ENCODE results near the gene CNTNAP2. TPM values are rescaled to one million over a fixed set of nuclear protein-coding genes. Genes with fewer than 3 reads are reported as not detected.

The CNTNAP2 gene
- total and polyA plus RNA-seq, 2 of the 4 experiments (the other 2 are of a cell fraction), result not detected

GRCh38 chr7:146805082-146805481 lies 688.5 kb downstream of the CNTNAP2 start:
- H3K4ac ChIP-seq (ENCODE audit: low read depth, low read length), result no peak overlapping the region
- H4K8ac ChIP-seq (ENCODE audit: low read depth in 2 of 2, low read length in 2 of 2), result no peak overlapping the region
- H3K23ac ChIP-seq (ENCODE audit: low read depth, low read length), result no peak overlapping the region
- intact Hi-C loops (cut with micrococcal nuclease), result no loop called here
- ChIA-PET CTCF (no interaction called here), POLR2A (ENCODE audit: unreplicated experiment) (no interaction called here)
- no peaks in the 10 kb centered on the region for H3K27me3 ChIP-seq (ENCODE audit: control insufficient read depth, insufficient read depth, low read length)
- no peaks in the 10 kb centered on the region for H3K9me1 ChIP-seq (ENCODE audit: insufficient read depth, low read length)
- H3K4me2 ChIP-seq (ENCODE audit: low read depth, low read length), result no peak overlapping the region
- H3K56ac ChIP-seq (ENCODE audit: extremely low read depth, insufficient read depth, low read length), result no peak overlapping the region
- dilution Hi-C loops (cut with HindIII; ENCODE audit: low sequenced_read_pairs, unreplicated experiment), result no loop called here
- H3K14ac ChIP-seq (replicated peaks; ENCODE audit: low read depth, low read length), result no peak overlapping the region
- no peak overlapping the region for H2BK120ac ChIP-seq (ENCODE audit: low read depth, low read length)
- no peak overlapping the region for H2AK5ac ChIP-seq (ENCODE audit: low read depth, low read length)
- no peak overlapping the region for H2BK5ac ChIP-seq (ENCODE audit: low read depth, low read length, poor library complexity, severe bottlenecking)
- no peak overlapping the region for H2AK9ac ChIP-seq (replicated peaks; ENCODE audit: low read depth, low read length, poor library complexity)
- no peak overlapping the region for H3K27ac ChIP-seq (ENCODE audit: insufficient read depth, low read length)
- WGBS, 2 experiments (ENCODE audit: extremely low coverage in 2 of 2, insufficient read length in 1 of 2), result no CpG with 5 or more reads among the region's 1 CpG
- no peak overlapping the region for H2BK20ac ChIP-seq (ENCODE audit: low read depth, low read length)
- H3K79me1 ChIP-seq (ENCODE audit: low read depth in 1 of 2, low read length in 2 of 2), result no peaks in the 10 kb centered on the region
- H2AFZ ChIP-seq (replicated peaks; ENCODE audit: low read length, poor library complexity), result no peak overlapping the region
- no peak overlapping the region for H3K4me3 ChIP-seq (ENCODE audit: insufficient read depth, low read depth, low read length)
- H2BK15ac ChIP-seq (ENCODE audit: low read depth, low read length), result no peak overlapping the region
- H3K36me3 ChIP-seq (ENCODE audit: control insufficient read depth, insufficient read depth, low read length), result no peaks in the 10 kb centered on the region
- DNase-seq (no peak), ATAC-seq (ENCODE audit: low read depth) (no peak)
- no peak overlapping the region for H4K5ac ChIP-seq (ENCODE audit: low read depth, low read length)
- no peak overlapping the region for H3K9ac ChIP-seq (ENCODE audit: low read depth, low read length)
- H3K4me1 ChIP-seq (ENCODE audit: control insufficient read depth, insufficient read depth, low read length), result no peaks in the 10 kb centered on the region
- TF ChIP-seq RFX5 (IDR thresholded peaks at IDR 0.05; ENCODE audit: low read depth, low read length) (no peak), RAD21 (IDR thresholded peaks at IDR 0.05; ENCODE audit: low read length) (no peak), MXI1 (IDR thresholded peaks at IDR 0.05; ENCODE audit: borderline replicate concordance, low read depth, low read length) (no peak), POLR2A (IDR thresholded peaks at IDR 0.05; ENCODE audit: low read depth, low read length) (no peak), CHD1 (IDR thresholded peaks at IDR 0.05; ENCODE audit: low read depth, low read length) (no peak), BHLHE40 (IDR thresholded peaks at IDR 0.05; ENCODE audit: low read depth, low read length) (no peak), SMC3 (IDR thresholded peaks at IDR 0.05; ENCODE audit: low read depth, low read length) (no peak), CTCF (conservative IDR thresholded peaks at IDR 0.05; ENCODE audit: low read depth, low read length) (no peak), MAFK (IDR thresholded peaks at IDR 0.05; ENCODE audit: low read depth, low read length) (no peak), CEBPB (IDR thresholded peaks at IDR 0.05; ENCODE audit: low read depth, low read length) (no peak), NFE2L2 (IDR thresholded peaks at IDR 0.05; ENCODE audit: low read depth, low read length) (no peak), FOS (IDR thresholded peaks at IDR 0.05; ENCODE audit: low read depth, low read length) (no peak), MAZ (IDR thresholded peaks at IDR 0.05; ENCODE audit: borderline replicate concordance, low read depth, low read length) (no peak), USF2 (IDR thresholded peaks at IDR 0.05; ENCODE audit: low read depth, low read length) (no peak), RCOR1 (IDR thresholded peaks at IDR 0.05; ENCODE audit: insufficient replicate concordance, low read length) (no peak)
- TF ChIP-seq, protein P1, sequence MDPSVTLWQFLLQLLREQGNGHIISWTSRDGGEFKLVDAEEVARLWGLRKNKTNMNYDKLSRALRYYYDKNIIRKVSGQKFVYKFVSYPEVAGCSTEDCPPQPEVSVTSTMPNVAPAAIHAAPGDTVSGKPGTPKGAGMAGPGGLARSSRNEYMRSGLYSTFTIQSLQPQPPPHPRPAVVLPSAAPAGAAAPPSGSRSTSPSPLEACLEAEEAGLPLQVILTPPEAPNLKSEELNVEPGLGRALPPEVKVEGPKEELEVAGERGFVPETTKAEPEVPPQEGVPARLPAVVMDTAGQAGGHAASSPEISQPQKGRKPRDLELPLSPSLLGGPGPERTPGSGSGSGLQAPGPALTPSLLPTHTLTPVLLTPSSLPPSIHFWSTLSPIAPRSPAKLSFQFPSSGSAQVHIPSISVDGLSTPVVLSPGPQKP (IDR thresholded peaks at IDR 0.05; ENCODE audit: borderline replicate concordance, low read depth, low read length), result no peak
- peaks cover 5% of the 10 kb centered on the region for H3K9me3 ChIP-seq (ENCODE audit: control insufficient read depth, insufficient read depth, low read length)
- H3K18ac ChIP-seq (ENCODE audit: low read depth, low read length), result no peak overlapping the region
- BruUV-seq (replicated peaks), result no TSS peak
- no peak overlapping the region for H4K91ac ChIP-seq (ENCODE audit: insufficient read depth, low read depth, low read length)
- H4K20me1 ChIP-seq (ENCODE audit: insufficient read depth, low read length), result no peaks in the 10 kb centered on the region
- in situ Hi-C loops (cut with MboI; ENCODE audit: low sequenced_read_pairs), result no loop called here
